KOPT-K1 (cell line): Measurements from ENCODE around the gene ALK.
"Not testable (repeated sequence)": the region's sequence is repeated elsewhere in the genome, so short reads cannot be mapped to it uniquely, and the experiment has no call there.

Experiments used
- H3K27ac ChIP-seq: fragments of 200-600 bp; sonication (generic); 2 replicates; pipeline ENCODE4 v1.5.1; 2016; ENCODE audit warnings: antibody characterized with exemption, mild to moderate bottlenecking, low read depth, low read length; ENCODE audit not compliant: poor library complexity, severe bottlenecking
- H3K36me3 ChIP-seq: fragments of 200-600 bp; sonication (generic); 2 replicates; pipeline ENCODE4 v1.5.1; 2017; ENCODE audit warnings: antibody characterized with exemption, mild to moderate bottlenecking, low read length, moderate library complexity; ENCODE audit not compliant: insufficient read depth
- H3K9me3 ChIP-seq: fragments of 200-600 bp; sonication (generic); 2 replicates; pipeline ENCODE4 v1.5.1; 2017; ENCODE audit warnings: antibody characterized with exemption, low read length, mild to moderate bottlenecking; ENCODE audit not compliant: insufficient read depth, poor library complexity, severe bottlenecking

ALK gene

DNA sequence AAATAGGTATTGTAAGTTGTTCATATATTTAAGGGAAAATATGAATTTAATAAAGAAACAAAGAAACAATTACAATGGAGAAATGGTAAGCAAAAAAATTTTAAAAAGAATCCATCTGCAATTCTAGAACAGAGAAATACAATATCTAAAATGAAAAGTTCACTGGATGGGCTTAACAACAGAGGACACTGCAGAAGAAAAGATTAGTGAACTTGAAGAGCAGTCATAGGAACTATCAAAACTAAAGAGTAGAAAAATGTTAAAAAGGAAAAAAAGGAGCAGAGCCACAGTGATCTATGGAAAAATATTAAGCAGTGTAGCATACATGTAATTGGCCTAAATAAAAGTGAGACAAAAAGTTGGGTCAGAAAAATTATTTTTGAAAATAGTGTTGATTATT lies 83.5 kb downstream of the ALK start:
- Histone ChIP-seq H3K27ac (no peak overlapping the region), H3K9me3 (peaks cover 13% of the 10 kb centered on the region), H3K36me3 (no peaks in the 10 kb centered on the region)

DNA sequence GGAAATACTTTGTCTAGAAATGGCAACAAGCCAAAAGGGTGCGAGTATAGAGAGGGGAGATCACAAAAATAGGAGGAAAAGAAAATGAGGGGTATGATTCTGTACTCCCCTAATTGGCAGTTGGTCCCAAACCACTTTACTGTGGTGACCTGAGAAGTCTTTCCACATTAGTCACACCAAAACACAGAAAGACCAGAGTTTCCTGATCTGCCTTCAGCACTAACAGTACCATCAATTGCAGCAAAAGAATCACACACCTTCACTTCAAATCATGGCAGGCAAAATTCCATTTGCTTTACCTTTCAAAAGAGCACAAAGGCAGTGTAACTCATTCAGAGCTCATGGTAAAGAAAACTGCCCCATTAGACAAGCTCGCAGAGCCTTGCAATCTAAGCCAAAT lies 86.8 kb downstream of the ALK start:
- Histone ChIP-seq H3K9me3 (peaks cover 13% of the 10 kb centered on the region), H3K36me3 (no peaks in the 10 kb centered on the region), H3K27ac (no peak overlapping the region)

DNA sequence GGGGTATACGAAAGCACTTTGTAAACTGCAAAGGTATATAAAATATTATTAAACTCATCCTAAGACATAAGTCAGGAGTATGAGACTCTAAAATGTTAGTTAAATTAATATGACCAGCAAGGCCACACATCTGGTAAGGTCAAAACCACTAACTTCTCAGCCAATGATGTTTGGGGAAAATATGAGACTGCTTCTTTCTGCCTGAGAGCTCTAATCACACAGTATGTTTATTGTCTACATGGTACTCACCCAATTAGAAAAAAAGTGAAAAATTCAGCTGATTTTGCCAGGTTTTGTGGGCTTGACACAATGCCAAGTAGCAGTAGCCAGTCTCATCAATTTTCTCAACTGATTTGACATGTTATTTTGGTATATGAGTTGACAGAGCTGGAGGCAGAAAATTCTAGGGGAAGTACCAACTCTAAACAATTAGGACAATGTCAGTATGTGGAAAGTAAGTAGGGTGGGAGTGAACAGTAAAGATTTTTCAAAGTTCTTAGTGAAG lies 87.3 kb downstream of the ALK start:
- Histone ChIP-seq H3K9me3 (peaks cover 13% of the 10 kb centered on the region), H3K27ac (no peak overlapping the region), H3K36me3 (no peaks in the 10 kb centered on the region)

DNA sequence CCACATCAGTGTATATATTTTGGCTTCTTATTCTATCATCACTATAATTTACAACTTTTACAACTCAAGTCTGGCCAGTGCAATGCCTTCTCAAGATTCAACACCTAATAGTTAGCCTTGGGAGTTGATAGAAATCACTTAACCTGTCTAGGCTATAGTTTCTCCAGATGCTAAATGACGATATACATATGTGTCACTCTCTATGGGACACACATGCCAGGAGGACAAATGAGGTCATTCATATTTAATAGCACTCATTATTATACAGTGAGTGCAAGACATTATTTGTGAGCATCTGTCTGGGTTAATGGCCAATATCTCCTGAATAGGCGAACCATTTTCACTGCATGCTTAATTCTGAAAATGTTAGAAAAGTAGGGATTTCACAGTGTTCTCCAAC lies 89.8 kb downstream of the ALK start:
- H3K9me3 ChIP-seq: peaks cover 2% of the 10 kb centered on the region
- no peak overlapping the region for H3K27ac ChIP-seq
- no peaks in the 10 kb centered on the region for H3K36me3 ChIP-seq

DNA sequence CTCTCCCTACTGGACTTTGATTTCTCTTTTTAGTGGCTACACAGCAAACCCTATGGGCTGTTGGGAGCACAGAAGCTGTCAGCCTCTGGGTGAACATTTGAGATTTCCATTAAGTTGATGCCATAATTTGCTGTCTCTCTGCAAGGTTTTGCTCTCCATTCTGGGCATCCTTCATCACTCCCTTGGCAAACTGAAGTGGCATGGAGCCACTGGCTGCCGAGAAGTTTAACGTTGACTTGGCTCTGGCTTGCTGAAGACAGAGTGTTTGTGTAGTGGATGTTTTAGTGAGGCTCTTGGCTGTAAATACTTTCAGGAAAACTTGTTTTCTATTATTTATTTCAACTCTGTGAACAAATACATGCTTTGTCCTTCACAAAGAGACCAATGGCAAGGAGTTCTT lies 91.5 kb downstream of the ALK start:
- Histone ChIP-seq H3K27ac (no peak overlapping the region), H3K36me3 (no peaks in the 10 kb centered on the region), H3K9me3 (no peaks in the 10 kb centered on the region)

DNA sequence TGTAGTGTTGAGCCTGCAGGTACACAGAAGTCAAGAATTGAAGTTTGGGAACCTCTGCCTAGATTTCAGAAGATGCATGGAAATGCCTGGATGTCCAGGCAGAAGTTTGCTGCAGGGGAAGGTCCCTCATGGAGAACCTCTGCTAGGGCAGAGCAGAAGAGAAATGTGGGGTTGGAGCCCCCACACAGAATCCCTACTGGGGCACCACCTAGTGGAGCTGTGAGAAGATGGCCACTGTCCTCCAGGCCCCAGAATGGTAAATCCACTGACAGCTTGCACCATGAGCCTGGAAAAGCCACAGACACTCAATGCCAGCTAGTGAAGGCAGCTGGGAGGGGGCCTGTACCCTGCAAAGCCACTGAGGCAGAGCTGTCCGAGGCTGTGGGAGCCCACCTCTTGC lies 97.2 kb downstream of the ALK start:
- H3K36me3 ChIP-seq, H3K9me3 ChIP-seq, H3K27ac ChIP-seq: not testable (repeated sequence)

DNA sequence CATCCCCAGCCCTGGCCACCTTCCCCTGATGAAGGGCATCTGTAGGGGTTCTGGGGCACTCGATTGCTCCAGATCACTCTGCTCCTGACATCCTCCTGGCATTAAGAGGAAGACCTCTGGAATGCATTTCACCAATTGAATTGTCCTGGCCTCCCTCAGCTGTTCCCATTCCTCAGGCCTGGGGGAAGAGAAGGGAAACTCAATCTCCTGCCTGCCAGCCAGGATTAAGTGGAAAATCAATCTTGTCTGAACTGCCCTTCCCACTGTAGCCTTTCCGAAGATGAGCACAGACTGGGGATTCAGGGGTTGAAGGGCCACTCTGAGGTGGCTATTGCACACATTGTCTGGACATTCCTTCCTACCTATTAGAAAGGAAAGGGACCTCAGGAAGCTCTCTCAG lies 99.8 kb downstream of the ALK start:
- Histone ChIP-seq H3K27ac (no peak overlapping the region), H3K9me3 (no peaks in the 10 kb centered on the region), H3K36me3 (no peaks in the 10 kb centered on the region)

DNA sequence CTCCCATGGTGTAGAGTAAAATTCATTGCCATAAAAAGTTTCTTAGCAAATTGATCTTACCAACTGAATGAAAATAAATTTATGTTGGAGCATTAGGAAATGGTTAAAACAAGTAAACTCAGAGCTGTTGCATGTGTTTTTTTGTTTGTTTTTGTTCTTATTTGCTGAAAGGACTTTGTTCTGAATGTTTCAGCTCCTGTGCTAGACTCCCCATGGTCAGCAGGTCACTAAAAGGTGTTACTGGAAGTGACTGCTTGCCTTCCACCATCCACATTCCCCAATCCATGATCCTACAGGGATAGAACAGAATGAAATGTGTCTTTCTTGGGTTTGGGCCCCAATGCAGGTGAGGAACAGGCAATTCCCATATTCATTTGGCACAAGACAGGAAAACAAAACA lies 101.8 kb downstream of the ALK start:
- Histone ChIP-seq H3K36me3 (no peaks in the 10 kb centered on the region), H3K27ac (no peak overlapping the region), H3K9me3 (no peaks in the 10 kb centered on the region)

DNA sequence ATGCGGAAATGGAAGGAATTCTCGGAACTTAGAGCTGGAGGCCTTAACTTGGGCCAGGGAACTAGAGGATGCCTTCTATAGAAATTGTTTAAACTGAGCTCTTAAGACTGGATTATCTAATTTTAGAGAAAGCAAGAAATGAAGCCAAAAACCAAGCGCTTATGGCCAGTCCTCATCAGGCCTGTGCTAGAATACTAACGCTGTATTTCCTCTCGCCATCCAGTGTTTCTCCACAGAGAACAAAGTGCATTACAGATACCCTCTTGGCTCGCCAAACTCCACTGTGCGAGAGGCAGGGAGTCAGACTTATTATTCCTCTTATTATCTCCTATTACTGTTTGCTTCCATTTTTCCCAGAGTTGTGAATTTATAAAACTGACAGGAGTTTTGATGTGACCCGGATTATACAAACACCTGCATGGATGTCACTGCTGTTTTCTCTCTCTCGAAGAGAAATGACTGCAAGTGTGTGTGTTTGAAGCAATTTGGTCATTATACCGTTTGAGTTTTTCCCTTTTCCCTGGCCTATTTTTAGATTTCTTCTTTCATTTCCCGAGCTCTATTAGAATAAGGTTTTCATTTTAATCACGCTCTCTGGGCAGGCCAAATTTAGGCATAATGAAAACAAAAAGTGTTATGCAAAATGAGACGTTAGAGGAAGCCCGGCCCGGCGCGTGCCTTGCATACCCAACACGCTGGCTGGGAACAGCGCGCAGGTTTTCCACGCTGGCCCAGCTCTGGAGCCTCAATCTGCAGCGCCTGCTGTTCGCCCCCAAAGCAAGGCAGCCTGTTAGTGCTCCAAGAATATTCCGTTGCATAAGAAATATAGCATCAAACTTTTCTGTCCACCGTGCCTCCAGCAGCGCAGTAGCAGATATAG lies 103.3 kb downstream of the ALK start:
- Histone ChIP-seq H3K36me3 (no peaks in the 10 kb centered on the region), H3K27ac (no peak overlapping the region), H3K9me3 (no peaks in the 10 kb centered on the region)

DNA sequence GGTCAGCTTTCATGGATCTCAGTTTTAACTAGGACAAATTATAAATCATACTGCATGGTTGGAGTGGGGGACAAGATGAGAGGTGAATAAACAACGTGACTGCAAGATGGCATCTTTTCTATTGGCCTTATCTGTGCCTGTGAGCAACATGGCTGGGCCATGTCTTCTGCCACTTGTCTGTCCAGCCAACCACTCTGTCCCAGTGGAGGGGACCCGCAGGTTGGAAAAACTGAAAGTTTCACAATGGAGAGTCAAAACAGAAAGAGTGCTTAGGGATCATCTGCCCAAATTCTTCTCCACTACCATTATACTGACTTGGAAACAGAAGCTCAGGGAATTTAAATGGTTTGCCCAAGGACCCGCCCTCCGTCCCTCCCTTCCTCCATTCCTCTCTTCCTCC lies 104.1 kb downstream of the ALK start:
- H3K9me3 ChIP-seq: no peaks in the 10 kb centered on the region
- no peak overlapping the region for H3K27ac ChIP-seq

DNA sequence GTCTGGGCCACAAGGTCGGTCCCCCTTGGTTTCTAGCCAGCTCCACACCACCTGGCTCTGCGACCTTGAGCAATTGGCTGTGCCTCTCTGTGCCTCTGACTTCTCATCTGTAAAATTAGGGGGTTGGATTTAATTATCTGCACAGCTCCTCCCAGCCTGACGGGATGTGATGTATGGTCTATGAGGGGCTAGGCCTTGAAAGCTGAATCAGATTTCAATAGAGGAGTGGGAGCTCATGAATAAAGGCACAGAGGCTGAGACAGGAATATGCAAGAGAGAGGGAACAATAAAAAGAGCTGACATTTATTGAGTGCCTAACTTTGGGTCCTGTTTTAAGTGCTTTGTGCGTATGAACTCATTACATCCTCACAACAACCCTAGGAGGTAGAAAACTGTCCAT lies 104.7 kb downstream of the ALK start:
- H3K9me3 ChIP-seq: no peaks in the 10 kb centered on the region
- no peaks in the 10 kb centered on the region for H3K36me3 ChIP-seq
- no peak overlapping the region for H3K27ac ChIP-seq

More for the DNA sequence above, 104.1 kb downstream of the ALK start:
- H3K36me3 ChIP-seq: no peaks in the 10 kb centered on the region

DNA sequence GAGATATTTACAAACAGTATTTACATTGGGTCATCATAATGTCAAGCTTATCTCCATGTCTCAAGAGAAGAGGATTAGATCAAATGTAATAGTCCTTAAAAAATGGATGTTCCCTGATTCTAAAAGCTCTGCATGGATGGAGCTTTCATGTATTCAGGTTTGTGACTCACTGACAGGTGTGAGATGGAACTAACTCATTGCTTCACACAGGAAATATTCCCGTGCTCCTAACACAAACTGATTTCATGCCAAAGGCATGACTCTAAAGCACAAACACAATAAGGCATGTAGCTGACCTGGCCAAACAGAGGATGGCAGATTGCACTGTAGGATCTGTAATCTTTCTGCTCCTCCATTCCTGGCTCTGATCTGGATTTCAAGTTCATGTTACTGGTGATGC lies 110.0 kb downstream of the ALK start:
- Histone ChIP-seq H3K36me3 (no peaks in the 10 kb centered on the region), H3K9me3 (no peaks in the 10 kb centered on the region), H3K27ac (no peak overlapping the region)

DNA sequence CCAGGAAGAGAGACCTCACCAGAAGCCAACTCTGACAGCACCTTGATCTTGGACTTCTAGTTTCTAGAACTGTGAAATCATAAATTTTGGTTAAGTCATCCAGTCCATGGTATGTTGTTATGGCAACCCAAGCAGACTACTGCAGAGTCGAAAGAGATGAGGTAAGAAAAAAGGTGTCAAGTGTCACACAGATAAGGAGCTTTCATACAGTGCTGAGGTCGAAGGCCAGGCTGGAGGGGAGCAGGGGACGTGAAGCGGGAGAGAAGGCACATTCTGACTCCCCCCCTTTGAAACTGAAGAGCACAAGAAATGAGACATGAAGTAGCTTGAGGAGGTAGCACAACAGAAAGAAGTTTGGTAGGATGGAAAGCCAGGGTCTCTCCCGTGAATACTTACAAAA lies 110.4 kb downstream of the ALK start:
- no peak overlapping the region for H3K27ac ChIP-seq
- no peaks in the 10 kb centered on the region for H3K36me3 ChIP-seq
- no peaks in the 10 kb centered on the region for H3K9me3 ChIP-seq

DNA sequence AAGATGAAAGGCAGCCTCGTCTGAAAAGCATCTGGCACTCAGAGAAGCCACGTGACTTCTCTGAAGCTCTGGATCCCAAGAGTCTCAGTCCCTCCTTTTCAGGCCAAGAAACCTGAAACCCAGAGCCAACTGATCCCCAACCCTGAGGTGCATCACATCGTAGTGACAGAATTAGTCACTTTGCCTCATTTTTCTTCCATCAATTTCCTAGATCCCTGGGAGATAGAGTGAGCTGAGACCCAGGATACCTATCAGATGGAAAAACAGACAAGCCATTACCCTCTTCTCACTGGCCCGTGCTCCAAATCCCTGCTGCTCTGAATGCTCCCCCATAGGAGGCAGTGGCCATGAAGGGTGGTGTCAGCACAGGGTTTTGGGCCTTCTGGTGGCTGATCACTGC lies 113.1 kb downstream of the ALK start:
- Histone ChIP-seq H3K36me3 (no peaks in the 10 kb centered on the region), H3K27ac (no peak overlapping the region), H3K9me3 (no peaks in the 10 kb centered on the region)

DNA sequence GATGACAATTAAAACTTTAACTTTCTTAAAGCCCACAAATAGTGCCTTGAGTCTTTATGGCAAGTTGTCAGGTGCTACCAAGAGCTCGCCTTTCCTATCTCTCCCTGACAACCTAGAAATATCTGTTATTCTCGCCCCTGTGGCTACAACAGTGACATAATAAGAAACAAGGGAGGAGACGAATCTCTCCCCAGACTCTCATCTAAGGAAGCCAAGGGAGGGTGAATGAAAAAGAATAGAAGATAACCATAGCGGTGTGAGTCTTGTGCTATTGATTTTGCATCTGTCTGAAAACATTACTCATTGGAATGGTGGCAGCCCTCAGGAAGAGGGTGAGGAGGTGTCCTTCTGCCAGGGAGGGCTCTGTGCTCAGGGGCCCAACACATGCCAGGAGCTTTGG lies 114.3 kb downstream of the ALK start:
- no peaks in the 10 kb centered on the region for H3K36me3 ChIP-seq
- no peak overlapping the region for H3K27ac ChIP-seq

DNA sequence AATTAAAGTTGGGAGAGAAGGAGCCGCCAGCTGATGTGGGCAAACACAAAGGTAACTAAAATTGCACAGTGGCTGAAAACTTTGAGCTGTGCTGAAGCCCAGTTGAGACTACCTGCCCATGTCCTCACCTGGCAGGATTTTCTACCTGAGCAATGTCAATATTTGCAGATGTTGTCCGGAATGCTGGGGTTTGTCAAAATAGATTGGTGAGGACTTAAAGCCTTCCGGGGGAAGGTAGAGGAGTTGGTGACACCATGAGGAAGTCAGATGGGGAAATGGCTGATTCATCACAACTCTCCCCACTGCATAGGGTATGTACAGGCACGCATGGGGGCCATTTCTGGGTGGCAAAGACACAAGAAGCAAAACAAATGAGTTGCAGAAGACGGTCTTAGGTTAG lies 114.9 kb downstream of the ALK start:
- H3K36me3 ChIP-seq: no peaks in the 10 kb centered on the region
- H3K27ac ChIP-seq: no peak overlapping the region
- H3K9me3 ChIP-seq: no peaks in the 10 kb centered on the region

More for the DNA sequence above, 114.3 kb downstream of the ALK start:
- no peaks in the 10 kb centered on the region for H3K9me3 ChIP-seq
